WTC11 (cell line): Measurements from ENCODE around the gene C3orf18. TPM values are rescaled to one million over a fixed set of nuclear protein-coding genes. Genes with fewer than 3 reads are reported as not detected.

Experiments
- ATAC-seq: fragments of 200-7000 bp; cut with Tn5 transposase; 2 replicates; pipeline ENCODE4 v1.10.0; 2021; ENCODE audit warnings: mild to moderate bottlenecking, moderate library complexity
- CTCF ChIA-PET: fragments of 300-600 bp; sonication (Branson Sonifier 250); formaldehyde crosslinking; loops from one replicate; lab custom pipeline; 2021; ENCODE audit warnings: antibody characterized with exemption; lab: Charles Lee
- POLR2A ChIA-PET: fragments of 350-600 bp; sonication (Branson Sonifier 250); formaldehyde crosslinking; loops from one replicate; lab custom pipeline; 2021; ENCODE audit warnings: antibody characterized with exemption; lab: Charles Lee
- DNase-seq: peaks from one replicate; pipeline ENCODE4 v3.0.0; 2021; ENCODE audit warnings: low spot score
- H3K27ac Mint-ChIP-seq: 2 replicates; pipeline ENCODE4 v1.8.0; 2021; ENCODE audit warnings: mixed read lengths
- H3K27me3 Mint-ChIP-seq: 2 replicates; pipeline ENCODE4 v1.8.0; 2021; ENCODE audit warnings: low read depth, mild to moderate bottlenecking, moderate library complexity, mixed read lengths
- H3K36me3 Mint-ChIP-seq: 2 replicates; pipeline ENCODE4 v1.8.0; 2021; ENCODE audit warnings: mixed read lengths
- H3K4me1 Mint-ChIP-seq: 2 replicates; pipeline ENCODE4 v1.8.0; 2022; ENCODE audit warnings: mixed read lengths
- H3K4me3 Mint-ChIP-seq: 2 replicates; pipeline ENCODE4 v1.8.0; 2021; ENCODE audit warnings: mild to moderate bottlenecking, moderate library complexity, mixed read lengths
- H3K9me3 Mint-ChIP-seq: 2 replicates; pipeline ENCODE4 v1.8.0; 2021; ENCODE audit warnings: mixed read lengths
- CDX4 ChIP-seq: fragments of 250-450 bp; sonication (Bioruptor Pico); IDR thresholded peaks from 2 replicates; pipeline ENCODE4 v1.9.0; 2021; ENCODE audit warnings: moderate library complexity, mild to moderate bottlenecking, inconsistent platforms, borderline replicate concordance
- CREB1 ChIP-seq: sonication (generic); formaldehyde crosslinking; IDR thresholded peaks from 2 replicates; pipeline ENCODE4 v1.8.0; 2023; ENCODE audit warnings: mild to moderate bottlenecking, missing genetic modification reagents
- GTF2I ChIP-seq: fragments of 250-450 bp; sonication (Bioruptor Pico); conservative IDR thresholded peaks from 2 replicates; pipeline ENCODE4 v1.4.0; 2021; ENCODE audit warnings: mild to moderate bottlenecking
- KAT7 ChIP-seq: sonication (generic); formaldehyde crosslinking; IDR thresholded peaks from 2 replicates; pipeline ENCODE4 v1.8.1; 2023; ENCODE audit warnings: missing genetic modification reagents, mild to moderate bottlenecking, borderline replicate concordance
- NFATC4 ChIP-seq: fragments of 250-450 bp; sonication (Bioruptor Pico); IDR thresholded peaks from 2 replicates; pipeline ENCODE4 v1.9.0; 2021; ENCODE audit warnings: mild to moderate bottlenecking
- NR3C1 ChIP-seq: sonication (generic); formaldehyde crosslinking; conservative IDR thresholded peaks from 2 replicates; pipeline ENCODE4 v1.8.1; 2023; ENCODE audit warnings: low read depth, mild to moderate bottlenecking, missing genetic modification reagents
- SMAD3 ChIP-seq: sonication (generic); formaldehyde crosslinking; IDR thresholded peaks from 2 replicates; pipeline ENCODE4 v1.8.0; 2022; ENCODE audit warnings: missing genetic modification reagents, mild to moderate bottlenecking, borderline replicate concordance
- SMAD4 ChIP-seq: sonication (generic); formaldehyde crosslinking; IDR thresholded peaks from 2 replicates; pipeline ENCODE4 v1.8.0; 2022; ENCODE audit warnings: mild to moderate bottlenecking, missing genetic modification reagents
- SP1 ChIP-seq: sonication (generic); formaldehyde crosslinking; conservative IDR thresholded peaks from 2 replicates; pipeline ENCODE4 v1.8.1; 2022; ENCODE audit warnings: missing genetic modification reagents
- TEAD4 ChIP-seq: sonication (generic); formaldehyde crosslinking; IDR thresholded peaks from 2 replicates; pipeline ENCODE4 v1.8.0; 2022; ENCODE audit warnings: mild to moderate bottlenecking, missing genetic modification reagents
- TP53 ChIP-seq: sonication (generic); formaldehyde crosslinking; IDR thresholded peaks from 2 replicates; pipeline ENCODE4 v1.8.1; 2023; ENCODE audit warnings: mild to moderate bottlenecking, missing genetic modification reagents
- ZBTB21 ChIP-seq: sonication (generic); formaldehyde crosslinking; IDR thresholded peaks from 2 replicates; pipeline ENCODE4 v1.8.1; 2023; ENCODE audit warnings: mild to moderate bottlenecking, missing genetic modification reagents, borderline replicate concordance
- ZBTB43 ChIP-seq: sonication (generic); formaldehyde crosslinking; IDR thresholded peaks from 2 replicates; pipeline ENCODE4 v1.8.1; 2023; ENCODE audit warnings: mild to moderate bottlenecking, missing genetic modification reagents
- ZNF121 ChIP-seq: sonication (generic); formaldehyde crosslinking; IDR thresholded peaks from 2 replicates; pipeline ENCODE4 v1.8.0; 2023; ENCODE audit warnings: missing genetic modification reagents
- ZNF232 ChIP-seq: sonication (generic); formaldehyde crosslinking; IDR thresholded peaks from 2 replicates; pipeline ENCODE4 v1.8.0; 2022; ENCODE audit warnings: mild to moderate bottlenecking, missing genetic modification reagents
- ZNF263 ChIP-seq: sonication (generic); formaldehyde crosslinking; IDR thresholded peaks from 2 replicates; pipeline ENCODE4 v1.8.1; 2022; ENCODE audit warnings: low read depth, mild to moderate bottlenecking, moderate library complexity, missing genetic modification reagents
- ZSCAN18 ChIP-seq: fragments of 250-450 bp; sonication (Bioruptor Pico); IDR thresholded peaks from 2 replicates; pipeline ENCODE4 v2.1.2; 2022; ENCODE audit warnings: mild to moderate bottlenecking, moderate library complexity
- total RNA-seq: library from RNA; stranded (reverse); gene quantifications from 3 replicates; pipeline ENCODE4 v1.2.3, GENCODE V29; 2021
- TF ChIP-seq, protein P1 (sequence below): sonication (generic); formaldehyde crosslinking; conservative IDR thresholded peaks from 2 replicates; pipeline ENCODE4 v1.8.1; 2022; ENCODE audit warnings: mild to moderate bottlenecking, missing genetic modification reagents
- TF ChIP-seq, protein P2 (sequence below): sonication (generic); formaldehyde crosslinking; IDR thresholded peaks from 2 replicates; pipeline ENCODE4 v1.8.0; 2022; ENCODE audit warnings: mild to moderate bottlenecking, missing genetic modification reagents
- TF ChIP-seq, protein P3 (sequence below): fragments of 250-450 bp; sonication (Bioruptor Pico); IDR thresholded peaks from 2 replicates; pipeline ENCODE4 v1.9.0; 2021; ENCODE audit warnings: mild to moderate bottlenecking, borderline replicate concordance

C3orf18 gene
- total RNA-seq, 1 experiment from 2014 or later: 12.1 TPM

DNA sequence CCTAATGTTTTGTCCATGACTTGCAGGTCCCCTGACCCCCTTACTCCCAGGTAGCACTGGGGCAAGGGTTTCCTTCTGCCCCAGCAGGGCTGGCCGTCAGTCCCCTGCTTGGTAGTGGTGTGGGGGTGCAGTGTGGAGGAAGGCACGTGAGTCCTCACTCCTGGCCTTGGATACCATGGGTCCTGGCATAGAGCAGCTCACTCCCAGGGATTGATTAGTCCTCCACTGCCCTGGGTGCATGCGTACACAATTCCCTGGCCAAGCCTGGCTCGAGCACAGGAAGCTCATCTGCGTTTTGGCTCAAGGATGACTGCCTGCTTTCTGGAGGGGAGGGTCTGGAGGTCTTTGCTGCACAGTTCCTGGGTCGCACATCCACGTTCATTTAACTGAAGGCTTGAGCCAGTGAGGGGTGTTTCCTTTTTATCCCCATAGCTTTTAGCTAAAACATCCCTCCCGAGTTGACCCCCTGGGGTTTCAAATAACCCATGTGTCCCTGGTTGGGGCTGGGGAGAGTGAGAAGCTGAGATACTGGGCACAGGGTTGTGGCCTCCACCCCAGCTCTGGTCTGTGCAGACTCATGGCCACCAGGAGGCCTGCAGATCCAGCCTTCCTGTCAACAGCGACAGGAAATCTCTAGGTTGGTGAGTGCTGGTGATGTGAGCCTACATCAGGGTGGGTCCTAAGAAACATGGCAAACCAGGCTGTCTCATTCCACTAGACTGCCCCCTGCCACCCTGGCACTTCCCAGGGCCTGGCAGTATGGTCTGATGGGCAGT, 13.3 kb upstream of the C3orf18 start:
- DNase-seq: no peak
- H3K4me3 Mint-ChIP-seq: no peak overlapping the region
- no peak for ATAC-seq
- POLR2A ChIA-PET: no interaction called here
- no peaks in the 10 kb centered on the region for H3K27me3 Mint-ChIP-seq
- no peaks in the 10 kb centered on the region for H3K9me3 Mint-ChIP-seq
- TF ChIP-seq ZBTB43 (CRISPR knock-in tag) (no peak), ZNF232 (CRISPR knock-in tag) (no peak), SMAD3 (CRISPR knock-in tag) (no peak), SP1 (no peak), ZSCAN18 (CRISPR knock-in tag) (no peak), KAT7 (CRISPR knock-in tag) (no peak), ZNF263 (CRISPR knock-in tag) (no peak), NR3C1 (CRISPR knock-in tag) (no peak), CREB1 (CRISPR knock-in tag) (no peak), GTF2I (CRISPR knock-in tag) (no peak), TP53 (CRISPR knock-in tag) (no peak), NFATC4 (no peak), ZBTB21 (CRISPR knock-in tag) (no peak), TEAD4 (no peak), SMAD4 (CRISPR knock-in tag) (no peak), ZNF121 (no peak), CDX4 (CRISPR knock-in tag) (no peak)
- TF ChIP-seq, protein P1, sequence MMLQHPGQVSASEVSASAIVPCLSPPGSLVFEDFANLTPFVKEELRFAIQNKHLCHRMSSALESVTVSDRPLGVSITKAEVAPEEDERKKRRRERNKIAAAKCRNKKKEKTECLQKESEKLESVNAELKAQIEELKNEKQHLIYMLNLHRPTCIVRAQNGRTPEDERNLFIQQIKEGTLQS (CRISPR knock-in tag): no peak
- TF ChIP-seq, protein P2, sequence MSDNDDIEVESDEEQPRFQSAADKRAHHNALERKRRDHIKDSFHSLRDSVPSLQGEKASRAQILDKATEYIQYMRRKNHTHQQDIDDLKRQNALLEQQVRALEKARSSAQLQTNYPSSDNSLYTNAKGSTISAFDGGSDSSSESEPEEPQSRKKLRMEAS: no peak
- TF ChIP-seq, protein P3, sequence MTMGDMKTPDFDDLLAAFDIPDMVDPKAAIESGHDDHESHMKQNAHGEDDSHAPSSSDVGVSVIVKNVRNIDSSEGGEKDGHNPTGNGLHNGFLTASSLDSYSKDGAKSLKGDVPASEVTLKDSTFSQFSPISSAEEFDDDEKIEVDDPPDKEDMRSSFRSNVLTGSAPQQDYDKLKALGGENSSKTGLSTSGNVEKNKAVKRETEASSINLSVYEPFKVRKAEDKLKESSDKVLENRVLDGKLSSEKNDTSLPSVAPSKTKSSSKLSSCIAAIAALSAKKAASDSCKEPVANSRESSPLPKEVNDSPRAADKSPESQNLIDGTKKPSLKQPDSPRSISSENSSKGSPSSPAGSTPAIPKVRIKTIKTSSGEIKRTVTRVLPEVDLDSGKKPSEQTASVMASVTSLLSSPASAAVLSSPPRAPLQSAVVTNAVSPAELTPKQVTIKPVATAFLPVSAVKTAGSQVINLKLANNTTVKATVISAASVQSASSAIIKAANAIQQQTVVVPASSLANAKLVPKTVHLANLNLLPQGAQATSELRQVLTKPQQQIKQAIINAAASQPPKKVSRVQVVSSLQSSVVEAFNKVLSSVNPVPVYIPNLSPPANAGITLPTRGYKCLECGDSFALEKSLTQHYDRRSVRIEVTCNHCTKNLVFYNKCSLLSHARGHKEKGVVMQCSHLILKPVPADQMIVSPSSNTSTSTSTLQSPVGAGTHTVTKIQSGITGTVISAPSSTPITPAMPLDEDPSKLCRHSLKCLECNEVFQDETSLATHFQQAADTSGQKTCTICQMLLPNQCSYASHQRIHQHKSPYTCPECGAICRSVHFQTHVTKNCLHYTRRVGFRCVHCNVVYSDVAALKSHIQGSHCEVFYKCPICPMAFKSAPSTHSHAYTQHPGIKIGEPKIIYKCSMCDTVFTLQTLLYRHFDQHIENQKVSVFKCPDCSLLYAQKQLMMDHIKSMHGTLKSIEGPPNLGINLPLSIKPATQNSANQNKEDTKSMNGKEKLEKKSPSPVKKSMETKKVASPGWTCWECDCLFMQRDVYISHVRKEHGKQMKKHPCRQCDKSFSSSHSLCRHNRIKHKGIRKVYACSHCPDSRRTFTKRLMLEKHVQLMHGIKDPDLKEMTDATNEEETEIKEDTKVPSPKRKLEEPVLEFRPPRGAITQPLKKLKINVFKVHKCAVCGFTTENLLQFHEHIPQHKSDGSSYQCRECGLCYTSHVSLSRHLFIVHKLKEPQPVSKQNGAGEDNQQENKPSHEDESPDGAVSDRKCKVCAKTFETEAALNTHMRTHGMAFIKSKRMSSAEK (CRISPR knock-in tag): no peak
- H3K36me3 Mint-ChIP-seq: no peaks in the 10 kb centered on the region
- no peak overlapping the region for H3K27ac Mint-ChIP-seq
- H3K4me1 Mint-ChIP-seq: no peaks in the 10 kb centered on the region
- CTCF ChIA-PET: interaction anchor here (1.1 to 2.4 kb wide), 5 partner anchors 8 to 35 kb away, joined by 3 to 9 read pairs (median 5); partner anchors contain the start of gene CISH
